GM11168 (cell line): Measurements from ENCODE around the gene STK33.

ENCODE experiments used
- in situ Hi-C: fragments of 300-500 bp; cut with MboI; formaldehyde crosslinking; loops from one replicate; pipeline ENCODE4 v1.12.0; 2022; ENCODE audit warnings: low sequenced_read_pairs; ENCODE audit not compliant: unreplicated experiment

Gene STK33

DNA sequence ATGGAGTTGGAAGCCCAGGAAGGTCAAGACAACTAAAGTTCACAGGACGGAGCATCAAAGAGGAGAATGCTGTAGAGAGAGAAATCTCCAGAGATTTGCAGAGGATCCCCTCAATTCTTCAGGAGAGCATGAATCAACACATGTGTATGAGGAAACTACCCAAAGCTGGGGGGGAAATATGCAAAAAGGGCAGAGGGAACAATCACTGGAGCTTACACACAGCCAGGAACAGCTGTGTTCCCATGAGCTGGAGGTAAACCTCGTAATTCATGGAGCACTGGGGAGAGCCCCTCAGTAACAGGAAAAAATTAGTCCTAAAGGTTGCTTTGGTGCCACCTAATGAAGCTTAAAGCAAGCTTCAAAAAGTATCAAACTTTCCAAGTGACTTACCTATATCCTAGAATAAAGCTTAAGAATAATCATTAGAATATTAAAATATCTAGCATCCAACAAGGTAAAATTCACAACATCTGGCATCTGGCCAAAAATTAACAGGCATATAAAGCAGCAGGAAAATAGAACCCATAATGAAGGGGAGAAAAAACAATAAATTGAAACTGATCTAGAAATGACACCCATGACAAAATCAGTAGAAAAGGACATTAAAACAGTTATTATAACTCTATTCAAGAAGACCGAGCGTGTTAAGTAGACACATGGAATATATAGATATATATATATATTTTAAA, 134.2 kb downstream of the STK33 start:
- in situ Hi-C loops, result no loop called here

DNA sequence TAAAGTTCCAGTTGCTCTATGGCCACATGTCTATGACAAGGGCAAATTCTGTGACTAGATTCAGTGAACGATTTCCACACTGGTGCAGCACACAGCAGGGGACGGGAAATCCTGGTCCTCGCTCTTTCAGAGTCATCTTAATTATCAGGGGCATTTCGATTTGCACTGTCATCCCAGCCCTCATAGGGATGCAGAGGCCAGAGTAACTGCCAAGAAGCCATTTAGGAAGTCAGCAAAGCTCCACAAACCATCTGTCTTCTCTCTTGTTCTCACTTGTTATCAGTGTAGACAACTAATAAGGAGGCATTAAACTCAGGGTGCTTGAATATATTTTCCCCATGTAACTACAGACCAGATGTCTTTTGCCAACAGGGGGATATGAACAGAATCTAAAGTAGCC, 151.7 kb downstream of the STK33 start:
- in situ Hi-C loops, result no loop called here

DNA sequence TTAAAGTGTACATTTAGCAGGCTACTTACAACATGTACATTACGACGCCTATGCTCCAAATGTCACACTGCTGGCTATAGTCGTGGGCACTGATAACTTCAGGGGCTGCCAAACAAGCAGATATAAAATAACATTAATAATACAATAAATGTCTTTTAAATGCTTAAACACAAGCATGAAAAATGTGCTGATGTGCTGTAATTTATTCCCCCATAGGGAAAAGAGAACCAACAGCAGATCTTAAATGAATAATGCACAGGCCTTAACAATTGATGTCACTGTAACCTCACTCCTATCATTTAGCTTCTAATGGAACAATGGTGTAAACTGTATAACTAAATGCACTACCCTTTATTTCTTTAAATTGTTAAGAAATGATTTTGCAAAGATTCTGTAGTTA, 153.4 kb downstream of the STK33 start:
- in situ Hi-C loops, result no loop called here

DNA sequence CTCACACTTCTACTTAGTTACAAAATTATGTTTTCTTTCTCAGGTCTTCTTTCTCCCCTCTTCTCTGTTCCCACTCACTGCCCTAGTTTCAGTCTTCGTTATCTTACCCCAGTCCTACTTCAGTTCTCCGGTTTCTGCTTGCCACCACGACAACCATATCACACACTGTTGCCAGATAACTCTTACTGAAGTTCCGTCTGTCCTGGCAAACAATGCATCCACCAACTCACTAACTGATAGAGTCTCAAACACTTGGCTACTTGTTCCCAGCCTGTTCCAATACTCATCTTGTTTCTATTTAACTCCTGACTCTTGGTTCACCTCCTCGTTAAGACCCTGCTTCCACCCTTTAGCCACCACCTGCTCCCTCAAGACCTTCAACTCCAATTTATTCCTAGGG, 164.5 kb downstream of the STK33 start:
- in situ Hi-C loops, result no loop called here

DNA sequence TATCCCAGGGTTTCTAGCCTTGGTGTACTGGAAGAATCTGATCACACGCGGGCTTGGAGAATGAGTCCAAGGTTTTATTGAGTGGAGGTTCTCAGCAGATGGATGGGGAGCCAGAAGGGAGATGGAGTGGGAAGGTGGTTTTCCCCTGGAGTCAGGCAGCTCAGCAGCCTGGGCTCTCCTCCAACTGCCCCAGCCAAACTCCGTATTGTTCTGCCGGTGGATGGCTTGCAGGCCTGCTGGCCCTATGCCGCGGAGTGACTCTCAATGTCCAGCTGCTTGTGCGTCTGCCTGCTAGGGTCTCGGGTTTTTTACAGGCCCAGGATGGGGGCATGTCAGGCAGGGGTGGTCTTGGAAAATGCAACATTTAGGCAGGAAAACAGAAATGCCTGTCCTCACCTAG, 168.0 kb downstream of the STK33 start:
- in situ Hi-C loops, result no loop called here

DNA sequence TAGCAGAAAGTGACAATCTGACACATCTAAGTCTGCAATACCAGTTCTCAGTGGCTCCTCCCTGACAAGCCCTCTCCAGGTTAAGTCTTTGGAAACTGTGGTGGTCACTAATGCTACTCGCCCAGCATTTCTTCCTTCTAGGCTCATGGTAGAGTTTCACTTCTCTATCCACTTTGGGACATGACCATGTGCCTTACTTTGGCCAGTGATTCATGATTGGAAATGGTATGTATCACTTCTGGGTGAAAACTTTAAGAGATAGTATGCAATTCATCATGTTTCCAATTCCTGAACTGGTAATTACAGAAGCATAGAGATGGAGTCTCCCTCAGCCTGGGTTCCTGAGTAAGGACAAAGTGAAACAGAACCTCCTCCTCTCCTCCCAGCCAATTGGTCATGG, 178.8 kb downstream of the STK33 start:
- in situ Hi-C loops, result no loop called here

DNA sequence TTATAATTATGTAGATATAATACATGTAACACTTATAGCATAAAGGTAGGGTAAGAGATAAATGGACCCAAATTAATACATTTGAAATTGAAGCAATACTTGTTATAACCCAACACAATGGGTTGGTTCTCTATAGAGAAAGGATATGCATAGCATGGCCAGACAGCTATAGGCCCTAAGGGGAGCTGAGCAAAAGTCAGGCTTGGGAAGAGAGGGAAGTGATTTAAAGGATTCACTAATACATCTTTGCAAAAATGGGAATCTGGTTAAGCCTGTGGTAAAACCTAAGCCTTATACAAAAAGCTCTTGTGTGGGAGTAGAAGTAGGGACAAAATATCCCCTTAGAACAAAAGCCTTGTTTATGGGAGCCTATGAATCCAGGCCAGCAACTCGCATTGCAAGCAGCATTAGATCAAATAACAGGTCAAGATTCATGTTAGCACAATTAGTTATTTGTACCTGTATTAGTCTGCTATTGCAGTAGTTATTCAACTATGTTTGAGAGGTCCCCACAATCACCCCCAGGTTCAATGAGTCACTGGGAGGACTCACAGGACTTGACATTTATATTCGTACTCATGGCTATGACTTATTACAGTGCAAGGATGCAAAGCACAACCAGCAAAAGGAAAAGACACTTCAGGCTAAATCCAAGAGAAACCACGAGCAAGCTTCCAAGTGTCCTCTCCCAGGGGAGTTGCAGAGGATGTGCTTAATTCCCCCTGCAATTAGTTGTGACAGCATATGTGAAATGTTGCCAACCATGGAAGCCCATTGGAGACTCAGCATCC, 185.7 kb downstream of the STK33 start:
- in situ Hi-C loops, result no loop called here

DNA sequence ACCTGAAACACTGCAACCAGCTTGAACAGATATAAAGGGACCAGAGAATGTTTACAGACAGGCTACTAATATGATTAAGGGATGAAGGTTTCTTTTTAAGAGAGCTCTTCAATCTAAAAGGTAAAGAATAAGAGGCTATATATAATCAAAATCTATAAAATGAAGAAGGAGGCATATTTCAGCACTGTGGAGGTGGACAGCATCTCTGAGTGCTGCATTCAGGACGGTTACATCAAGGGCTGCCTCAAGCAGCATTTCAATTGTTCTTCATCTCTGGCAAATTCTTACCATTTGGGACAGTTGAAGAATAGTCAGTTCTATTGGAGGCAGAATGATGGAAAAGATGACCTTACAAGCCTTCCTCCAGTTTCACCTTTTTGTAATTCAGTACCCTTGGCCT, 190.7 kb downstream of the STK33 start:
- in situ Hi-C loops, result no loop called here

DNA sequence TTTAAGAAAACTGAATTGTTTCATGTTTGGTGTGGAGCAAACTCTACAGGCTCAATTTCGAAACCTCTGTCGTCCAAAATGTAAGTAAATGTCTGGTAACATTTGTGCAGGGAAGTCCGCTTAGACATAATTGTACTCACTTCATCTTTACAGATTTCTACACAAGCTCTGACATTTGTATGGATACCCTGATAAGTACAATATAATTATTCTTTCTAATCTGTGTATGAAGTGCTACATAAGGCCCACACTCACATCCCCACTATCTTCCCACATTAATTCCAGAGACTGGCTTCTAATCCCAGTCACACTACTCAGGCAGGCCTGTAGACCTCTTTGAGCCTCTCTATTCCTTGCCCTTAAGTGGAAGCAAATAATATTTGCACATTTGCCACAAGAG, 201.1 kb downstream of the STK33 start:
- in situ Hi-C loops, result no loop called here

DNA sequence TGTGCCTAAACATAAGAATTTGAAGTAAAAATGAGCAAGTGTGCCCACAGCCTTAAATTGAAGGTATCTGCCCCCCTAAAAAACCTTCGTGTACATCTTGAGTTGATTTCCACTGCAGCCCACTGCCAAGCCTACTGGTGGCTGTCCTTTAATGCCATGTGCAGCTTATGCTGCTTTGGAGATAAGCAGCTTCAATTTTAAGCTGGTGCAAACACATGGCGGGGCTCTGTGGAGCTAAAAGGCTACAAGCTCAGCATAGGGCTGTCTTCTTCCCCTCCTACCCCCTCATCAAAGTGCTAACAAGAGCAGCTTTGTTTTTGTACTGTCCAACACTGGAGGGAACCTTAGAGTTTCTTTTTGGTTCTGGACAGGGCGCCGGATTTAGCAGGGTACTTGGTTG, 201.9 kb downstream of the STK33 start:
- in situ Hi-C loops, result no loop called here

DNA sequence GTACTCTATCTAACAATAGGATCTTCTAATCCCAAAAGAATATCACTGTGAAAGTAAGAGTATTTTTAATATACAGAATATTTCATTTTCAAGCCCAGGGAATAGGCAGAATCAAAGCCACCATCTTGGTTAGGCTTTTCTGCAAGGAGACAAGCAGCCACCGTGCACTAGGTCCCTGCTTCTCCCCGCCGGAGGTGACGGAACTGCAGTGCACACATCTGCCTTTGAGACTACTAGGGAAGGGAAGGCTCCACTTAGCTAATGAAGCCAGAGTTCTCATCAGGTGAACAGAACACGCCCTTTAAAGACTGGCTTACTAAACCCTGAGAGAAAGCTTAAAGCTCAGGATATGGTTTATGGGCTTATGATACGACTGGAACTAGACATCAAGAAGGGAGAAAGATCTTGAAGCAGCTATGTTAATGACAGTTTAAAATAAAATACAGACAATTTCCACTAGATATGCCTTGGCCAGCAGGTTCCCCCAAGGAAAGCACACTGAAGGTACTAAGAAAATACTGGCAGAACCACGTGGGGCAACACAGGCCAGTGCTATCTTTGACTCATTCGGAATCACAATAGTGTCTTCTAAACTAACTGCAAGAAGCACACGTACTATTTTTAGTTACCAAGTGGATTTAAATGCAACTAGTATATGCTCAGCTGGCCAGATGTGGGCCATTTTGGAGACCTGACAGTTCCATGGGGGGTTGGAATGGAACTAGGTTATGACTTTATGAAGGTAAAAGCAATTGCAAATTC, 203.0 kb downstream of the STK33 start:
- in situ Hi-C loops, result no loop called here

DNA sequence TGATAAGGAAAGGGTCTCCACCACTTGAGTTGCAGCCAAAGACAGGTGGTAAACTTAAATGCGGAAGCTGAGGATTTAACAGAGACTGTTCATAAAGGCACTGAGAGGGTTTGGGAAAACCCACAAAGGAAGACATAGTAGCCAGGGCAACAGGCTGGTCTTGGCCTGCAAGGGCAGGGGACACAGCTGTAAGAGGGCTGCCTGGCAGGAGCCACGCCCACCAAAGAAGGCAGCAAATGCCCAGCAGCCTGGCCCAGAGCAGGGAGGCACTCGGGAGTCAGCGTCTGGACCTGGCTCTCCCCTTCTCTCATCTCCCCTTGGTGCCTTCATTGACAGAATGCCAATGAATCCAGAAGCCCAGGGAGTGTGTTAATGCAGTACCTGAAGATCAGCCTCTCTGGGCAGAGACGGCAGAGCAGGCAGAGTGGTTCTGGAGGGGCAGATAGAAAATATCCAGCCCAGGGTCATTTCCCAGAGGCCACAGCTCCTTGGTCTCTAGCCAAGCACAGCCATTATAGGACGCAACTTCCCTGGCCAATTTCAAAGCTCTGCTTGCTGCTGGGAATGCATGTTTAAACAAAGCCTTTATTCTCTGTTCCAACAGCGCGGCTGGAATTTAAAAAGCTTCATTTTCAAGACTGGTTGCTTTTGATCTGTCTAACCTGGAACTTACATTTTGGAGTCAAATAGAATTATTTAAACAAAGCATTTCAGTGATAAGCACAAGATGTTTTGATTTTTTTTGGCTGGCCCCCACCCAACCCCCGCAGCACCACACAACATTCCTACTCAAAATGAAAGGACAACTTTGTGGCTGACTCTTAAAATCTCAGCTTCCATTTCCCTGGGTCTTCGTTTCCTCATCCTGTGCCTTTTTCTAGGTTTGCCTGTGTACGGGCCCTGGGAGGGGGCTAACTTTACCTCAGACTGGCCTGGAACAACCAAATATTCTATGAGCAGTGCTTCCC, 204.7 kb downstream of the STK33 start:
- in situ Hi-C loops, result no loop called here

DNA sequence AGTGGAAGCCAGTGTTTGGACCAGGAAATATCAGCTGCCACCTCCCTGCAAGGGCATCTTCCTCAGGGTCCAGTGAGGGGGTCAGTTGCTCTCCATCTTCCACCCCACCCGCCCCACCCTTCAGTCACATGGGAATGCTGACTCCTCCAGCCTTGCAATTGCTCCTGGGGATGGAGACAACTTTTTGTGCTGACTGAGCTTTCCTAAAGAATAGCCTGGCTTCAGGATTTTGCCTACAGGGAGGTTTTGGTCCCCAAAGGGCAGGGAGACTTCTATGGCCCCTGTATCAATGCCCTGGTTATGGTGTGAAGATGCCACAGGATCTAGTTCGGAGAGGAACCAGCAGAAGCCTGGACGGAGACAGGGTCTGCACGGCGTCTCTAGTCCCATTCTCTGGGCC, 206.3 kb downstream of the STK33 start:
- in situ Hi-C loops, result no loop called here

DNA sequence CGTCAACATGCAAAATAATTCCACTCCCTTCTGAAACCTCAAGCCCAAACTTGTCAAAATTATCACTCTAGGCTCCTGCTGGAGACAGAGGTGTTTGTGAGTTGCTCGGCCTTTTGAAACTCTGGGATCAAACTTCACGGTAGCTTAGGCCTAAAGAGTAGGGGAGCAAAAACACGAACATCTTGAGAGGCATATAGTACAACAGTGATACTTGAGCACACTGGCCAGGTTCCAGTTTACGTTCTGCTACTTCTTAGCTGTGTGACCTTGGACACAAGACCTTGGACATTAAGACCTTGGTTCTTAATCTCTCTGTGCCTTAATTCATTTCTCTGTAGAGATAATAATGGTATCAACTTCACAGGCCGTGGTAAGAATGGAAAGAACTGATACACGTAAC, 206.9 kb downstream of the STK33 start:
- in situ Hi-C loops, result no loop called here

DNA sequence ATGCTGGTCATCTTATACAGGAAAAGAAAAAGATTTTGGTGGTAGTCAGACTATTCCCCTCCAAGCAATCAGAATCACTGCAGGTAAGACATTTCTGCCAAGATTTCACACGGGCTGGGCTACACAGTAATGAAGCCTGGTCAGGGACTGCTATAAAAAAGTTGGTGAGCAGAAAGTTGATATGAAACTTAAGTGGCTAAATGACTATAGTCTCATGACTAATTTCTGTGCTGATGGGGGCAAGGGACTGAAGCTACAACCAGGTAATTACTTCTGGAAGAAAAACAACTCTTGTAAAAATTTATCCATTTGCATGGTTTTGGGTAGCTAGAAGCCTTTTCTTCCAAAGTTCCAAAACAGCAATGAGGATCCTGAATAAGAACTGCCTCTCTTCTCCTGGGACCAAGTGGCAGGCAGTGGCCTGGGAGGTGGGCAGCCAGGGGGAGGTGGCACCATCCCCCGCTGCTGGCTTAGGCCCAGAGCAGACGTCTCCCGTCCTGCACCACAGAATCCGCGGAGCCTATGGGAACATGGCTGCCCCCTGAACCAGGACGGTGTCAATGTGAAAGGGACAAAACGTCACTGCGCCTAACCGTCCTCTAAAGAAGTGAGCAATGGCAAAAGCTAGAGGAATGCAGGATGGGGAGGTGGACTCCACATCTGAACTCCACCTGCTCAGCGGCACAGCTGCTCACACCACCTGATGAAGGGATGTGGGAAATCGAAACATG, 207.7 kb downstream of the STK33 start:
- in situ Hi-C loops, result no loop called here

DNA sequence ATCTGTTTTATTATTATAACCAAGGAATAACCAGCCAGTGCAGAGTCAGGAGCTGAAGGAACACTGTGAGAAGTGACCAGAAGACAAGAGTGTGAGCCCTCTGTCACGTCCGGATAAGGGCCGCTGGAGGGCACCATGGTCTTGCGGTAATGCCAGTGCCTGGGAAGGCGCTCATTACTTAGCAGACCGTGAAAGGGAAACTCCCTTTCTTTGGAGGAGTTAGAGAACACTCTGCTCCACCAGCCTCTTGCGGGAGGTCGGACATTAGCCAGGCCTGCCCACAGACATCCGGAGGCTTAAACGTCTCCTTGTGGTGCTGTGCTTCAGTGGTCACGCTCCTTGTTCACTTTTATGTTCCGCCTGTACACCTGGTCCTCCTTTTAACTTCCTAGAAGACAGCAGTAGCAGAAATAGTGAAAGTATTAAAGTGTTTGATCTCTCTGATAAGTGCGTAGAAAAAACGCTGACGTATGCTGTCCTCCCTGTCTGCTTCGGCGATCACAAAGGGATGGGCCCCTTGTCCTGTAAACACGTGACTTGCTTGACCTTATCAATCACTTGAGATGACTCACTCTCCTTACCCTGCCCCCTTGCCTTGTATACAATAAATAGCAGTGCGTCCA, 209.7 kb downstream of the STK33 start:
- in situ Hi-C loops, result no loop called here

DNA sequence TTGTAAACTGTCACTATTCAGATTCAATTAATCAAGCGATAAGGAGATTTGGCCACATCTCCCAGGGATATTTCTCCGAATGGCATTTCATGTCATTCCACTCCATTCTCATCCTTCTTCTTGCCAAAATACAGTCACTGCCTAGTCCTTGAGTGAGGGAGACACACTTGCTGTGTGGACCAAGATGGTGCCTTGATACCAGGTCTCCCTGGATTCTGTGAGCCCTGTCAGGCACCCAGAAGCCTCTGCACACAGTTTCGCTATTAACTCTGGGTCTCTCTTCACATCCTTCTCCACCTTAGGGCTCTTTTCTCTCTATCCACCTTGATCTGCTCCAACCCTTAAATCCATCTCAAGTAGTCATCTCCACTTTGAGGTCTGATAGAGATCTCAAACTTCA, 210.4 kb downstream of the STK33 start:
- in situ Hi-C loops, result no loop called here

DNA sequence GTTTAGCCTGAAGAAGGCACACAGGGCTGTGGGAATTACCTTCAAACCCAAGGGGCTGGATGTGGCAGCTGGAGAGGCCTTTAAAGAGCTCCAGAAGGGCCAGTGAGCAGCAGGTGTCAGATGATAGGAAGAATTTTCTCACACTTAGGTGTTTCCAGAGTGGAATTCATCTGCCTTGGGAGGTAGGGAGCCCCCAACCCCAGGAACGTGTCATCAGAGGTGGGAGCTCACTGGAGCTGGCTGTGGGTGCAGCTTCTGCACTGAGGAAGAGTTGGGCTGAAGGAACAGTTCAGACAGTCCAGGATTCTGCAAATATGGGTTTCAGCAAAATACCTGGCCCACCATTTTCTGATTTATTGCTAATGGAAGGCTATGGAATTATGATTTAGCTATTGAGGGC, 210.8 kb downstream of the STK33 start:
- in situ Hi-C loops, result no loop called here

DNA sequence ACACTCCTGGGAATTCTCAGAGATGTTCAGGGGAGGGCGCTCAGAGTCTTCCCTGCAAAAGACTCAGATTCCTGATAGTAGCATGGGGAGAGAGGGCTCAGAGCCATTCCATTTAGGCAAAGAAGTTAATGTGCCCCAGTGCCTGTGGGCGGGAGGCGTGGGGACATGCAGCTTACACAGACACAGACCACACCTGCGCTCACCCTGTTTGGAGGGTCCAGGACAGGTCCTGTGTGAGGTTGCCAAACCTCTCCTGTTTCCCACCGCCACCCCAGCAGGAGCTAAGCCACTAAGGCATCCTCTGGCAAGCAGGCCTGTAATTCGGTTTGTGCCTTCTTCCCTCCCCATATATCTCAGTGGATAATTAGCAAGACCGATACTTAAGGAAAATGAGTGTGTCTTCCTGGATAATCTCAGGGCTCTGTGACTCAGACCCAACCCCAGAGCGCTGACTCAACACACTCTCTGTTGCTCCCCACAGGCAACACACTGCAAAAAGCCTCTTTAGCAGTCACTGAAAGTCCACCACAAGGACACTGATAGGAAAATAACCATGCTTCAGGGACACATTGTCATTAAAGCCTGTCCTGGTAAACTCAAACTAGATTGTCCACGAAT, 211.5 kb downstream of the STK33 start:
- in situ Hi-C loops, result no loop called here
